Neural cell (in vitro differentiated cells): ENCODE measurements around the gene PKNOX2. TPM values are rescaled to one million over a fixed set of nuclear protein-coding genes. Genes with fewer than 3 reads are reported as not detected.

Source experiments
- H2AFZ ChIP-seq: fragments of 200-600, 300-800 bp; sonication (generic), shearing (Covaris generic); 2 replicates; pipeline ENCODE4 v1.6.0; 2014; ENCODE audit warnings: low read depth, mild to moderate bottlenecking, antibody characterized with exemption, low read length, moderate library complexity
- H3F3A ChIP-seq: fragments of 200-600 bp; shearing (Covaris generic); 2 replicates; pipeline ENCODE4 v1.6.1; 2016; ENCODE audit warnings: mild to moderate bottlenecking, moderate library complexity, mixed read lengths, antibody characterized with exemption, low read length; ENCODE audit not compliant: insufficient read depth, poor library complexity, severe bottlenecking
- H3K27ac ChIP-seq: fragments of 200-600, 300-800 bp; sonication (generic), shearing (Covaris generic); 2 replicates; pipeline ENCODE4 v1.5.1; 2014; ENCODE audit warnings: mild to moderate bottlenecking, low read length, moderate library complexity
- H3K27me3 ChIP-seq: fragments of 300-800, 200-600 bp; sonication (generic), shearing (Covaris generic); 2 replicates; pipeline ENCODE4 v1.6.0; 2014; ENCODE audit warnings: mild to moderate bottlenecking, low read depth, low read length, moderate library complexity; ENCODE audit not compliant: insufficient read depth
- H3K36me3 ChIP-seq: fragments of 300-800, 200-600 bp; sonication (generic), shearing (Covaris generic); 2 replicates; pipeline ENCODE4 v1.5.1; 2014; ENCODE audit warnings: mild to moderate bottlenecking, antibody characterized with exemption, low read length, moderate library complexity; ENCODE audit not compliant: insufficient read depth
- H3K4me2 ChIP-seq: fragments of 300-800, 200-600 bp; sonication (generic), shearing (Covaris generic); 2 replicates; pipeline ENCODE4 v1.6.0; 2014; ENCODE audit warnings: mild to moderate bottlenecking, low read length
- H3K4me3 ChIP-seq: fragments of 300-800, 200-600 bp; sonication (generic), shearing (Covaris generic); 2 replicates; pipeline ENCODE4 v1.5.1; 2014; ENCODE audit warnings: mild to moderate bottlenecking, low read length, moderate library complexity
- H3K79me2 ChIP-seq: fragments of 200-600 bp; shearing (Covaris generic); replicated peaks from 2 replicates; pipeline ENCODE4 v1.6.0; 2014; ENCODE audit warnings: mild to moderate bottlenecking, low read length, moderate library complexity; ENCODE audit not compliant: insufficient read depth
- H3K9ac ChIP-seq: fragments of 300-800, 200-600 bp; sonication (generic), shearing (Covaris generic); 2 replicates; pipeline ENCODE4 v1.6.1; 2016; ENCODE audit warnings: mild to moderate bottlenecking, low read length, mixed read lengths
- H3K9me2 ChIP-seq: fragments of 200-600 bp; shearing (Covaris generic); 2 replicates; pipeline ENCODE4 v1.6.1; 2016; ENCODE audit warnings: mild to moderate bottlenecking, low read length, mixed read lengths; ENCODE audit not compliant: insufficient read depth
- H3K9me3 ChIP-seq: fragments of 200-600, 300-800 bp; sonication (generic), shearing (Covaris generic); 2 replicates; pipeline ENCODE4 v1.6.1; 2016; ENCODE audit warnings: mild to moderate bottlenecking, mixed run types, low read length, moderate library complexity, mixed read lengths
- H4K20me1 ChIP-seq: fragments of 200-600 bp; shearing (Covaris generic); 2 replicates; pipeline ENCODE4 v1.6.1; 2016; ENCODE audit warnings: mild to moderate bottlenecking, mixed run types; ENCODE audit not compliant: insufficient read depth
- CTCF ChIP-seq: fragments of 450-650 bp; IDR thresholded peaks from 2 replicates; pipeline ENCODE4 v1.5.1; 2014; ENCODE audit warnings: antibody characterized with exemption, mild to moderate bottlenecking, moderate library complexity; ENCODE audit not compliant: poor library complexity, severe bottlenecking
- EP300 ChIP-seq: fragments of 450-650 bp; conservative IDR thresholded peaks from 2 replicates; pipeline ENCODE4 v1.6.1; 2014; ENCODE audit warnings: antibody characterized with exemption, mild to moderate bottlenecking, moderate library complexity; ENCODE audit not compliant: poor library complexity, severe bottlenecking
- EZH2 ChIP-seq: fragments of 200-600, 300-800 bp; shearing (Covaris generic), sonication (generic); IDR thresholded peaks from 2 replicates; pipeline ENCODE4 v1.6.1; 2014; ENCODE audit warnings: antibody characterized with exemption, low read length, borderline replicate concordance, mild to moderate bottlenecking; ENCODE audit not compliant: insufficient read depth, poor library complexity, severe bottlenecking
- MXI1 ChIP-seq: fragments of 450-650 bp; conservative IDR thresholded peaks from 2 replicates; pipeline ENCODE4 v1.6.1; 2014; ENCODE audit warnings: antibody characterized with exemption, mild to moderate bottlenecking; ENCODE audit not compliant: poor library complexity, severe bottlenecking
- POLR2AphosphoS5 ChIP-seq: IDR thresholded peaks from 2 replicates; pipeline ENCODE4 v1.6.1; 2012
- RAD21 ChIP-seq: fragments of 450-650 bp; conservative IDR thresholded peaks from 2 replicates; pipeline ENCODE4 v1.6.1; 2014; ENCODE audit warnings: antibody characterized with exemption, mild to moderate bottlenecking, moderate library complexity
- REST ChIP-seq: IDR thresholded peaks from 2 replicates; pipeline ENCODE4 v1.6.1; 2012; ENCODE audit warnings: borderline replicate concordance
- SMC3 ChIP-seq: fragments of 450-650 bp; conservative IDR thresholded peaks from 2 replicates; pipeline ENCODE4 v1.6.1; 2014; ENCODE audit warnings: antibody characterized with exemption, mild to moderate bottlenecking, moderate library complexity; ENCODE audit not compliant: poor library complexity
- TAF1 ChIP-seq: IDR thresholded peaks from 2 replicates; pipeline ENCODE4 v1.6.1; 2012; ENCODE audit warnings: low read depth
- polyA plus RNA-seq: library from polyadenylated mRNA; depleted of rRNA; stranded (reverse); fragments of >200 nt; gene quantifications from 2 replicates; pipeline ENCODE4 v1.2.3, GENCODE V29; 2014

The PKNOX2 gene
- polyA plus RNA-seq, 1 donor from 2014 or later = 0.99 TPM

- Histone ChIP-seq H3K9ac (no peak overlapping the region), H3K27me3 (no peaks in the 10 kb centered on the region), H3K9me2 (no peaks in the 10 kb centered on the region), H2AFZ (no peak overlapping the region), H3K4me3 (no peak overlapping the region), H3F3A (peaks cover 10% of the 10 kb centered on the region), H4K20me1 (no peaks in the 10 kb centered on the region), H3K79me2 (peaks cover 50% of the 10 kb centered on the region), H3K27ac (no peak overlapping the region), H3K9me3 (no peaks in the 10 kb centered on the region), H3K4me2 (no peak overlapping the region), H3K36me3 (no peaks in the 10 kb centered on the region)
- TF ChIP-seq EP300 = no peak
Measured at GRCh38 chr11:125170001-125170509, 5.5 kb downstream of the PKNOX2 start.

GRCh38 chr11:125170510-125171031 lies 6.0 kb downstream of the PKNOX2 start:
- H3K4me3 ChIP-seq = no peak overlapping the region
- no peak for TF ChIP-seq POLR2AphosphoS5
- TF ChIP-seq CTCF = no peak
- TF ChIP-seq EZH2 = no peak
- no peak for TF ChIP-seq TAF1
- TF ChIP-seq REST = no peak
- no peak for TF ChIP-seq SMC3
- TF ChIP-seq RAD21 = no peak
- TF ChIP-seq MXI1 = no peak
- no peak for TF ChIP-seq EP300
- H3K4me2 ChIP-seq = no peak overlapping the region
- no peaks in the 10 kb centered on the region for H4K20me1 ChIP-seq
- H3K36me3 ChIP-seq = no peaks in the 10 kb centered on the region
- peaks cover 53% of the 10 kb centered on the region for H3K79me2 ChIP-seq
- no peaks in the 10 kb centered on the region for H3K9me3 ChIP-seq
- no peaks in the 10 kb centered on the region for H3K9me2 ChIP-seq
- H3K9ac ChIP-seq = no peak overlapping the region
- H3K27ac ChIP-seq = no peak overlapping the region
- no peak overlapping the region for H2AFZ ChIP-seq
- H3F3A ChIP-seq = peaks cover 10% of the 10 kb centered on the region
- no peaks in the 10 kb centered on the region for H3K27me3 ChIP-seq
